ENCODE measurements around the gene LUM.

GRCh38 chr12:91106283-91106682 is 5.0 kb downstream of the LUM start:
- TF ChIP-seq CTCF (IDR thresholded peaks at IDR 0.05; ENCODE audit: insufficient read depth, low read depth, low read length): no peak
- TF ChIP-seq EZH2 (IDR thresholded peaks at IDR 0.05; ENCODE audit: insufficient read depth, low read length): no peak
